ENCODE measurements around the gene LAMA1. TPM values are rescaled to one million over a fixed set of nuclear protein-coding genes. Genes with fewer than 3 reads are reported as not detected.

The LAMA1 gene
- total and polyA plus RNA-seq, 2 donors (not counting 3 experiments of a cell fraction or from before 2014, with no cell fraction given), result 0.04 TPM; not detected in 1

- H3K4me2 ChIP-seq (ENCODE audit: insufficient read depth, low read length), result no peak overlapping the region
- dilution Hi-C loops (cut with MboI; ENCODE audit: extremely low pct_ligation_motif_present, low sequenced_read_pairs), result no loop called here
- POLR2A ChIA-PET, result no interaction called here
- H3K79me2 ChIP-seq (ENCODE audit: control insufficient read depth, insufficient read depth, low read length), result no peaks in the 10 kb centered on the region
- no peak overlapping the region for H3K9ac ChIP-seq (replicated peaks; ENCODE audit: extremely low read depth, insufficient read depth, low read length)
- H3K27ac ChIP-seq (ENCODE audit: insufficient read depth, low read depth, low read length), result no peak overlapping the region
- TF ChIP-seq FOS (IDR thresholded peaks at IDR 0.05; ENCODE audit: borderline replicate concordance, insufficient read depth, low read length), result no peak
- no peak for TF ChIP-seq MAX (IDR thresholded peaks at IDR 0.05; ENCODE audit: insufficient read depth, insufficient read length)
- no peak for TF ChIP-seq JUN (IDR thresholded peaks at IDR 0.05; ENCODE audit: borderline replicate concordance, insufficient read depth, insufficient read length, low read depth)
- TF ChIP-seq POLR2A (IDR thresholded peaks at IDR 0.05; ENCODE audit: low read depth, low read length), result no peak
- TF ChIP-seq, protein P1, sequence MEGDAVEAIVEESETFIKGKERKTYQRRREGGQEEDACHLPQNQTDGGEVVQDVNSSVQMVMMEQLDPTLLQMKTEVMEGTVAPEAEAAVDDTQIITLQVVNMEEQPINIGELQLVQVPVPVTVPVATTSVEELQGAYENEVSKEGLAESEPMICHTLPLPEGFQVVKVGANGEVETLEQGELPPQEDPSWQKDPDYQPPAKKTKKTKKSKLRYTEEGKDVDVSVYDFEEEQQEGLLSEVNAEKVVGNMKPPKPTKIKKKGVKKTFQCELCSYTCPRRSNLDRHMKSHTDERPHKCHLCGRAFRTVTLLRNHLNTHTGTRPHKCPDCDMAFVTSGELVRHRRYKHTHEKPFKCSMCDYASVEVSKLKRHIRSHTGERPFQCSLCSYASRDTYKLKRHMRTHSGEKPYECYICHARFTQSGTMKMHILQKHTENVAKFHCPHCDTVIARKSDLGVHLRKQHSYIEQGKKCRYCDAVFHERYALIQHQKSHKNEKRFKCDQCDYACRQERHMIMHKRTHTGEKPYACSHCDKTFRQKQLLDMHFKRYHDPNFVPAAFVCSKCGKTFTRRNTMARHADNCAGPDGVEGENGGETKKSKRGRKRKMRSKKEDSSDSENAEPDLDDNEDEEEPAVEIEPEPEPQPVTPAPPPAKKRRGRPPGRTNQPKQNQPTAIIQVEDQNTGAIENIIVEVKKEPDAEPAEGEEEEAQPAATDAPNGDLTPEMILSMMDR (IDR thresholded peaks at IDR 0.05; ENCODE audit: extremely low read depth in 1 of 2, insufficient read depth in 1 of 2, low read depth in 1 of 2, low read length in 2 of 2), result no peak
- no peak for TF ChIP-seq EZH2 (IDR thresholded peaks at IDR 0.05; ENCODE audit: borderline replicate concordance, low read depth, low read length, severe bottlenecking)
- no peak for TF ChIP-seq MYC (IDR thresholded peaks at IDR 0.05; ENCODE audit: low read depth, low read length)
- no peak for TF ChIP-seq POLR2AphosphoS5 (IDR thresholded peaks at IDR 0.05; ENCODE audit: insufficient read depth, low read depth, low read length)
- no peak for TF ChIP-seq GATA2 (IDR thresholded peaks at IDR 0.05; ENCODE audit: insufficient read depth, insufficient read length, low read depth, low read length)
- no peak overlapping the region for H3K4me3 ChIP-seq (replicated peaks in 1 of 3; ENCODE audit: insufficient read depth in 1 of 3, low read depth in 1 of 3, low read length in 3 of 3)
- intact Hi-C loops (cut with micrococcal nuclease), result no loop called here
- no peaks in the 10 kb centered on the region for H3K9me1 ChIP-seq (replicated peaks; ENCODE audit: control insufficient read depth, extremely low read depth, insufficient read depth, low read length)
- no TSS peak for BruUV-seq (replicated peaks)
- no peak overlapping the region for H2AFZ ChIP-seq (ENCODE audit: low read depth, low read length)
- H3K27me3 ChIP-seq (ENCODE audit: control insufficient read depth in 2 of 2, insufficient read depth in 2 of 2, low read length in 2 of 2), result no peaks in the 10 kb centered on the region
- H3K4me1 ChIP-seq (ENCODE audit: control insufficient read depth, extremely low read depth, insufficient read depth, low read length), result no peaks in the 10 kb centered on the region
- no peaks in the 10 kb centered on the region for H3K9me3 ChIP-seq (replicated peaks; ENCODE audit: control insufficient read depth, insufficient read depth, low read length)
- CTCF ChIA-PET, result interaction anchor here (0.9 to 1.1 kb wide), 2 partner anchors 17 to 97 kb away, joined by 3 read pairs; no protein-coding TSS in a partner anchor
- H4K20me1 ChIP-seq (replicated peaks; ENCODE audit: control insufficient read depth, extremely low read depth, insufficient read depth, low read length), result no peaks in the 10 kb centered on the region
- FAIRE-seq (no peak), DNase-seq (ENCODE audit: low read depth, low spot score) (no peak)
- no peaks in the 10 kb centered on the region for H3K36me3 ChIP-seq (ENCODE audit: control insufficient read depth in 2 of 2, extremely low read depth in 1 of 2, insufficient read depth in 2 of 2, low read length in 2 of 2)
These were observed 100.6 kb downstream of the LAMA1 start for GRCh38 chr18:7017013-7017412.

Measured in endothelial cell of umbilical vein (primary cell).